ENCODE measurements around the gene TCAP.

DNA sequence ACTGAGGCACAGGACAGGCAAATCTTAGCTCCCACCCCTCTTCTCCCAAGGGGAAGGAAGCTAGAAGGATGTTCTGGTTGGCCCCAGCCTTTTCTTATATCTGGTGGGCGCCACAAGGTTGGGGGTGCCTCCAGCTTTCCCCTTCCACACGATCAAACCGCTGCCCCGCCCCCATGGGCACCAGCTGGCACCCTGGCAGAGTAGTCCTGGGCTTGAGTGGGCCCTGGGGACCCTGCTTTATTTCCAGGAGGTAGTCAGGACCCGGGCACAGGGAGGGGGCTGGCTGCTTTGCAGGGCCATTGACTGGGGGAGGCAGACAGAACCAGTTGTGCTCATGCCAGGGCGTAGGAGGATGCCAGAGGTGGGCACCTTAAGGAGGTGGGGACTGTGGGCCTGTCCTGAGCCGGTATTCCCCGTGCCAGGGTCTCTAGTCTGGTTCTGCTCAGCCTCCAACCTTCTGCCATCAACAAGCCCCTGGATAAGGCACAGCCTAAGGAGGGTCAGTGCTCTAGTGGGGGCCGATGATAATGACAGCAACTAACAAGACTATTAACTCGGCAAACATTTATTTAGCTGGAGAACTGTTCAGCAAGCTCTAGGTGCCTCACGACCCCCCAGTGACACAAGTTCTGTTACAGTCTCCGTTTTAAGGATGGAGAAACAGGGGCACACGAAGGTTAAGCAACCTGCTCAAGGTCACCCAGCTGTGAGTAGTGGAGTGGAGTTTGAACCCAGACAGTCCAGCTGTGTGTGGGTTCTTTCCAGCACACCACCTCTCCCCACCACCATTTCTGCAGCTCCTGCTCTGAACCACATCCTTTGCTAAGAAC is 46.0 kb upstream of the TCAP start:
- TF ChIP-seq, protein P1, sequence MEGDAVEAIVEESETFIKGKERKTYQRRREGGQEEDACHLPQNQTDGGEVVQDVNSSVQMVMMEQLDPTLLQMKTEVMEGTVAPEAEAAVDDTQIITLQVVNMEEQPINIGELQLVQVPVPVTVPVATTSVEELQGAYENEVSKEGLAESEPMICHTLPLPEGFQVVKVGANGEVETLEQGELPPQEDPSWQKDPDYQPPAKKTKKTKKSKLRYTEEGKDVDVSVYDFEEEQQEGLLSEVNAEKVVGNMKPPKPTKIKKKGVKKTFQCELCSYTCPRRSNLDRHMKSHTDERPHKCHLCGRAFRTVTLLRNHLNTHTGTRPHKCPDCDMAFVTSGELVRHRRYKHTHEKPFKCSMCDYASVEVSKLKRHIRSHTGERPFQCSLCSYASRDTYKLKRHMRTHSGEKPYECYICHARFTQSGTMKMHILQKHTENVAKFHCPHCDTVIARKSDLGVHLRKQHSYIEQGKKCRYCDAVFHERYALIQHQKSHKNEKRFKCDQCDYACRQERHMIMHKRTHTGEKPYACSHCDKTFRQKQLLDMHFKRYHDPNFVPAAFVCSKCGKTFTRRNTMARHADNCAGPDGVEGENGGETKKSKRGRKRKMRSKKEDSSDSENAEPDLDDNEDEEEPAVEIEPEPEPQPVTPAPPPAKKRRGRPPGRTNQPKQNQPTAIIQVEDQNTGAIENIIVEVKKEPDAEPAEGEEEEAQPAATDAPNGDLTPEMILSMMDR (conservative IDR thresholded peaks at IDR 0.05 in 1 of 2, IDR thresholded peaks at IDR 0.05 in 1 of 2; ENCODE audit: extremely low read depth in 1 of 2, insufficient read depth in 1 of 2, low read depth in 1 of 2, low read length in 2 of 2): no peak
- TF ChIP-seq EZH2 (IDR thresholded peaks at IDR 0.05; ENCODE audit: borderline replicate concordance, low read length): no peak

All from mammary epithelial cell (primary cell).